GM21723 (cell line): Measurements from ENCODE around the gene ZYG11B.
"Not testable (repeated sequence)": the region's sequence is repeated elsewhere in the genome, so short reads cannot be mapped to it uniquely, and the experiment has no call there.

Source experiments
- ATAC-seq: cut with Tn5 transposase; IDR thresholded peaks from one replicate; pipeline ENCODE4 v1.9.1; 2021; ENCODE audit warnings: mild to moderate bottlenecking, moderate library complexity; ENCODE audit not compliant: unreplicated experiment

Gene ZYG11B

DNA sequence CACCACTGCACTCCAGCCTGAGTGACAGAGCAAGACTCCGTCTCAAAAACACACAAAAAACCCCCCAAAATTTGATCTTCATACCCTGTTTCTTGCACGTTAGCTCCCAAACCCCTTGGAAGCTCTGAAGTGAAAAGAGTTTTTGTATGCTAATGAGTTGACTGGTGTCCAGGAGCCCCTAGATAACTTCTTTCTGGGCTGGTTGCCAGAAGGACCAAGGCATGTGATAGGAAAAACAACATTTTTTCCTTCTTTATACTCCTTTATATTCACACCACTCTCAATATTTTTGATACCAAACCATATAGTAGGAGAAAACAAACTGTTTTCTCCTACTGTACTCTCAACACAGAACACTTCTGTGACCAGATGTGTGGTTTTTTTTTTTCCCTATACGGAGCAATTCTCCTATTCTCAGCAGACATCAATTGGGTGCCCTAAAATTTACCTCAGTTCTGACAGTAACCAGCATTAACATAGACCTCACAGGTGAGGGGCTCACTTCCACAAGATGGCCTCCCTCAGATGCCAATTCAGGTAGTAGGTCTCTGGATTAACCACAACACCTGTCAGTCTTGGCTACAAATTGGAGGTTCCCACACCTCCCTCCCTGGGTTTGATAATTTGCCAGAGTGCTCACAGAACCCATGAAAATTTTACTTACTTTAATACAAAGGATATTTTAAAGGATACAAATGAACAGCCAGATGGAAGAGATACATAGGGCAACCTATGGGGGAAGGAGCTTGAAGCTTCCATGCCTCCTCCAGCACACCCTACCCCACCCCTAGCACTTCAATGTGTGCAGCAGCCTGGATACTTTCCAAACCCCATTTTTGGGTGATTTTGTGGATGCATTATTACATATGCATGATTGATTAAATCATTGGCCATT, 25.6 kb downstream of the ZYG11B start:
- ATAC-seq = no peak

GRCh38 chr1:52752484-52752826, 26.2 kb downstream of the ZYG11B start:
- no peak for ATAC-seq

- ATAC-seq = no peak
Observed at GRCh38 chr1:52753169-52753568, 26.9 kb downstream of the ZYG11B start.

DNA sequence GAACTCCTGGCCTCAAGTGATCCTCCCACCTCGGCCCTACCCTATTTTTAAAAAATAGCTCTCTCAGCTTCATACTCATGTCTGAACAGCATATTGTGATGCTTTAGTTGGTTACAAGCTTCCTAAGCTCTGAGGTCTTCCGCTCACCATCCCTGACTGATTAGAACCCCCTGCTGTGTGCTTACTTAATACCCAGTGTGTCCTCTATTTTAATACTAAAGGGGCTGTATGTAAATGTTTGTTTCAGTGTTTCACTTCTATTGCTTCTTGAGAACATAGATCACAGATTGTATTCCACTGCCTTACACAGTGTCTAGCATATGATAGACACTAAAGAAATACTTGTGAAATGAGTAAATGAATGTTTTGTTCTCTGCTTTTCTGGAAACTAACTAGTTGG, 29.8 kb downstream of the ZYG11B start:
- ATAC-seq = no peak

DNA sequence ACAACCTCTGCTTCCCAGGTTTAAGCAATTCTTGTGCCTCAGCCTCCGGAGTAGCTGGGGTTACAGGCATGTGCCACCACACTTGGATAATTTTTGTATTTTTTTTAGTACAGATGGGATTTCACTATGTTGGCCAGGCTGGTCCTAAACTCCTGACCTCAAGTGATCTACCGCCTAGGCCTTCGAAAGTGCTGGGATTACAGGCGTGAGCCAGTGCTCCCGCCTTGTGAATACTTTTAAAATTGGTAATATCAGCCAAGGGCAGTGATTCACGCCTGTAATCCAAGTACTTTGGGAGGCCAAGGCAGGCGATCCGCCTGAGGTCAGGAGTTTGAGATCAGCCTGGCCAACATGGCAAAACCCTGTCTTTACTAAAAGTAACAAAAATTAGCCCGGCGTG, 33.7 kb downstream of the ZYG11B start:
- no peak for ATAC-seq

- ATAC-seq = no peak
Observed at GRCh38 chr1:52767596-52768280, 41.5 kb downstream of the ZYG11B start.

GRCh38 chr1:52769346-52770033, 43.2 kb downstream of the ZYG11B start:
- ATAC-seq = no peak

- no peak for ATAC-seq
Observed at GRCh38 chr1:52771384-52771783, 45.1 kb downstream of the ZYG11B start.

DNA sequence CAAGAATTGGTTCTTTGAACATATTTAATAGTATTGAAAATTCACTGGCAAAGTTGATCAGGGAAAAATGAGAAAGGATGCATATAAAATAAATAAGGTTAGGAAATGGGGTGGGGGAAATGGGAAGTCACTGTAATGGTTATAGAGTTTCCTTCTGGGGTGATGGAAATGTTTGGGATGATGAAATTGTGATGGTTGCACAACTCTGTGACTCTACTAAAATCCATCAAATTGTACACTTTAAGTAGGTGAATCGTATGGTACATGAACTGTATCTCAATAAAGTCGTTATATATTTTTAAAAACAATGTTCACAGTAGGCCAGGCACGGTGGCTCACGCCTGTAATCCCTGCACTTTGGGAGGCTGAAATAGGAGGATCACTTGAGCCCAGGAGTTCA, 59.9 kb downstream of the ZYG11B start:
- ATAC-seq = no peak

DNA sequence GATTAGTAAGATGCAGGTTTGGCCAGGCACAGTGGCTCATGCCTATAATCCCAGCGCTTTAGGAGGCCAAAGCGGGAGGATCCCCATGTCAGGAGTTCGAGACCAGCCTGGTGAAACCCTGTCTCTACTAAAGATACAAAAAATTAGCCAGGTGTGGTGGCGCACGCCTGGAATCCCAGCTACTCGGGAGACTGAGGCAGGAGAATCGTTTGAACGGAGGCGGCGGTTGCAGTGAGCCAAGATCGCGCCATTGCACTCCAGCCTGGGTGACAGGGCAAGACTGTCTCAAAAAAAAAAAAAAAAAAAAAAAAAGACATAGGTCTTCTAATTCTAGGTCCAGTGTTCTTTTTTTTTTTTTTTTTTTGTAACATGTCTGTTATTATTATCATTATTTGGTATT, 64.2 kb downstream of the ZYG11B start:
- not testable (repeated sequence) for ATAC-seq

GRCh38 chr1:52792036-52792435, 65.8 kb downstream of the ZYG11B start:
- ATAC-seq = no peak

GRCh38 chr1:52793717-52794116, 67.5 kb downstream of the ZYG11B start:
- ATAC-seq = not testable (repeated sequence)

DNA sequence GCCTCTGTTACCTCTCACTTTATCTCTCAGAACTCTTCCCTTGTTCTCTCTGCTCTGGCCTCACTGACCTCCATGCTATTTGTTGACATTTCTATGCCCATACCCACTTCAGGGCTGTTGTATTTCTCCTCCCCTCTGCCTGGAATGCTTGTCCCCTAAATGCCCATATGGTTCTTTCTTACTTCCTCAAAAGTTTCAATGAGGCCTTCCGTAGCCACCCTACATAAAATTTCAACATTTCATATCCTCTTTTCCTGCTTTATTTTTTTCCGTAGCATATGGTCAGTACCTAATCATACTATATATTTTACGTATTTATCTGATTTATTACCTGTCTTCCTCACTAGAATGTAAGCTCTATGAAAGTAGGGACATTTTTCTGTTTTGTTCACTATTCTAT, 69.2 kb downstream of the ZYG11B start:
- ATAC-seq = no peak

DNA sequence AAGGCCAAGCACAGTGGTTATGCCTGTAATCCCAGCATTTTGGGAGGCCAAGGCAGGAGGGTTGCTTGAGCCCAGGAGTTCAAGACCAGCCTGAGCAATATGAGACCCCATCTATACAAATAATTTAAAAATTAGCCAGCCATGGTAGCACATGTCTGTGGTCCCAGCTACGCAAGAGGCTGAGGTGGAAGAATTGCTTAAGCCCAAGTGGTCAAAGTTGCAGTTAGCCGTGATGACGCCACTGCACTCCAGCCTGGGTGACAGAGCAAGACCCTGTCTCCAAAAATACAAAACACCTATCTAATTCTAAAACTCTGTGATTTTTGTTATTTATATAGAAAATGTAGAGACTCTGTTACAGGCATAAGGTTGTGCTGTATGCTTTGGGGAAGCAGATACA, 72.1 kb downstream of the ZYG11B start:
- no peak for ATAC-seq

GRCh38 chr1:52801011-52801410, 74.8 kb downstream of the ZYG11B start:
- no peak for ATAC-seq

DNA sequence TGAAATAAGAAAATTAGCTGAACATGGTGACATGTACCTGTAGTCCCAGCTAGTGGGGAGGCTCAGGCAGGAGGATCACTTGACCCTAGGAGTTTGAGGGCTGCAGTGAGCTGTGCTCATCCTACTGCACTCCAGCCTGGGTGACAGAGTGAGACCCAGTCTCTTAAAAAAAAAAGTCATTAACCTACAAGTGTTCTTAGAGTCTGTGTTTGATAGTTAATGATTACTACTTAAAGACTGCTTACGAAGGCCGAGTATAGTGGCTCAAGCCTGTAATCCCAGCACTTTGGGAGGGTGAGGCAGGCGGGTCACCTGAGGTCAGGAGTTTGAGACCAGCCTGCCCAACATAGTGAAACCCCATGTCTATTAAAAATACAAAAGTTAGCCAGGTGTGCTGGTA, 77.8 kb downstream of the ZYG11B start:
- not testable (repeated sequence) for ATAC-seq

- no peak for ATAC-seq
Observed at GRCh38 chr1:52814465-52814864, 88.2 kb downstream of the ZYG11B start.

- ATAC-seq = not testable (repeated sequence)
Observed at GRCh38 chr1:52820830-52821229, 94.6 kb downstream of the ZYG11B start.

DNA sequence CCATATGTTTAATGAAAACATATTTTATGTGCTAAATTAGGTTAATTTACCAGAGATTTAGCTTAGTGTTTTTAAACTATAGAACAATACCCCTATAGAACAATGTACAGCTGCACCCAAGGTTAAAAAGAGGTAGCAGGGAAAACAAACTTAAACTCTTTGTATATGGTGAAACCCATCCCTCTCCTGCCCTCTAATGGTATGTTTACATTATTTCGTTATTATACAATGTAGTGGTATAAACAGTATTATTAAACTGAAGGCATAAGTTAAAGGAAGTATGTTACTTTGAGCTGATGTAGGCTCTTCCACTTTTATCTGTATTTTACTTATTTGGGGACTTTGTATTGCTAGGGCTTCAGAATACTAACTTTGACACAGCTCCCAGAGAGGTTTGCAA, 99.6 kb downstream of the ZYG11B start:
- no peak for ATAC-seq

- no peak for ATAC-seq
Observed at GRCh38 chr1:52834798-52835197, 108.5 kb downstream of the ZYG11B start.

DNA sequence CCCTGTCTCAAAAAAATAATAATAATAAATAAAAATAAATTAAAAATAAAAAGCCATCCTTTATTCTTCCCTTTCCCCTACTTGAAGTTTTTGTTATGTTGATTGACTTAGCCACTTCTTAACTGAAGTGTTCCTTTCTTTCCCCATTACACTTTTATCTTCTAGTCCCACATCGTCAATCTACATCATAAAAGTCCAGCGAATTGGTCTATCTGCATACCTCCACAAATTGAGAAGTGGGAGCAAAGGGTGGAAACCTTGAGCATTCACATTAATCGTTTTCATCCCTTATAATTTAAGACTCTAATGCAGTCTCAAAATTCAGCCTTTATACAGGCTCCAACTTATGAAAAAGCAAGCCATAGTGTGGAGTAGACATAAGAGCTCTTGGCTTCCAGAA, 109.8 kb downstream of the ZYG11B start:
- ATAC-seq = no peak

DNA sequence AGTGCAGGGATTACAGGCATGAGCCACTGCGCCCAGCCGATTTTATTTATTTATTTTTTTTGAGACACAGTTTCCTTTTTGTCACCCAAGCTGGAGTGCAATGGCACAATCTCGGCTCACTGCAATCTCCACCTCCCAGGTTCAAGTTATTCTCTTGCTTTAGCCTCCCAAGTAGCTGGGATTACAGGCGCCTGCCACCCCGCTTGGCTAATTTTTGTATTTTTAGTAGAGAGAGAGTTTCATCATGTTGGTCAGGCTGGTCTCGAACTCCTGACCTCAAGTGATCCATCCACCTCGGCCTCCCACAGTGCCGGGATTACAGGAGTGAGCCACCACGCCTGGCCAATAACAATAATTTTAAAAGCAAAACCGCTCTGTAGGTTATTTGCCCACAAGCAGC, 112.9 kb downstream of the ZYG11B start:
- ATAC-seq = not testable (repeated sequence)
